ENCODE data around the gene OR2AG2.

The OR2AG2 gene

GRCh38 chr11:6737872-6738466 is 33.8 kb downstream of the OR2AG2 start:
- DNase-seq = peak; percentile 57

- no peak for DNase-seq
Observed at GRCh38 chr11:6736495-6737121, 35.2 kb downstream of the OR2AG2 start.

DNA sequence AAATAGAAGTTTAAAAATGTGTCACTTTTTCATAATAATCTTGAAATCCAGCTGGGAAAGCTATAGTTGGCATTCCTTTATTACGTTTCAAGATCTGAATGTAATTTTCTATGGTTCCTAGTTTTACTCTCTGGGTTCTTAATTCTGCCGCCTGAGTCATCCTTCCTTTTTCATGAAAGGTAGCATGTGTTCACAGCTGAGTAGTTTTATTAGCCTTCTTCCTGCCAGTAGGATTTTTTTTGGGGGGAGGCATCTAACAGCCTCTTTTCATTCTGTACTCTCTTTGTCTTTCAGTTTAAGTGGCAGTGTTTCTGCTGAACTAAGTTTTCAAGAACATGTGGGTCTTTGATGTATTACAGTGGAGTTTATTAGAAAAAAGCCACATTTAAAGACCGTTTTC is 36.5 kb downstream of the OR2AG2 start:
- no peak for DNase-seq

DNA sequence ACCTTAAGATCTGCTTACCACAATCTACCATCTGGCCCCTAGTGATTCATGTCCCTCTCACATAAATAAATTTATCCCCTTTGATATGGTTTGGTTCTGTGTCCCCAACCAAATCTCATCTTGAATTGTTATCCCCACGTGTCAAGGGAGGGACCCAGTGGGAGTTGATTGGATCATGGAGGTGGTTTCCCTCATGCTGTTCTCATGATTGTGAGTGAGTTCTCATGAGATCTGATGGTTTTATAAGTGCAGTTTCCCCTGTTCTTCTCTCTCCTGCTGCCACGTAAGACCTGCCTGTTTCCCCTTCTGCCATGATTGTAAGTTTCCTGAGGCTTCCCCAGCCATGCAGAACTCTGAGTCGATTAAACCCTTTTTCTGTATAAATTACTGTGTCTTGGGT is 37.2 kb downstream of the OR2AG2 start:
- no peak for DNase-seq

GRCh38 chr11:6733326-6734275 is 38.2 kb downstream of the OR2AG2 start:
- no peak for DNase-seq

DNA sequence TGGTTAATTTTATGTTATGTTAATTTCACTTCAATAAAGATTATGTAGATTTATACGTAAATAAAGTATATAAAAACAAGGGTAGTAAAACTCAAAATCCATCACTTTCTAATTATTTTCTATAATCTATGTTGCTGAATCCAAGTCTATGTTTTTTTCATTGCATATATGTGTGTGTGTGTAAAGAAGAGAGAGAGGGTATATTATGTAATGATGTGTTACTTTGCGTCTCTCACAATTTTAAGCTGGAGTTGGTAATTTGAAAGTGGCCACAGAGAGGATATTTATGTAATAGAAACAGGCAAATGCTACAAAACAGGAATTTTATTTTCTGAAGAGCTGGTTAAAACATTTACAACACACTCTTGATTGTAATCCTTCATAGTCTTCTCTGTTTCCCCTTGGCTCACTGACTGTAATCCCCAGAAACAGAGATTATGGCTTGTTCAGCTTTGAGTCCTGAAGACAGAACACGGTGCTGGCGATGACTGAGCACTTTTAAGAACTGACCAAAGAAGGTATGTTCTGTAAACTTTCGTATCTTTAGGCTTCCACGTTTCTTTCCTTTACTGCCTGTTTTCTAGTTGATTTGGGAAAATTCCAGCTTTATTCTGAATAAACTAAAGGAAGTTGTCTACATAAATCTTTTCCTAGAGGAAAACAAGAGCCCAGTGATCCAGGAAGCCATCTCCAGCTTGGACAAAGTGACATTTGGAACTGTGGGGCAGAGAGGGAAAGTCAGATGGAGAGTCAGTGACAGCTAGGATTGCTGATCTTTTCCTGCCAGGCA is 43.6 kb downstream of the OR2AG2 start:
- DNase-seq = no peak

DNA sequence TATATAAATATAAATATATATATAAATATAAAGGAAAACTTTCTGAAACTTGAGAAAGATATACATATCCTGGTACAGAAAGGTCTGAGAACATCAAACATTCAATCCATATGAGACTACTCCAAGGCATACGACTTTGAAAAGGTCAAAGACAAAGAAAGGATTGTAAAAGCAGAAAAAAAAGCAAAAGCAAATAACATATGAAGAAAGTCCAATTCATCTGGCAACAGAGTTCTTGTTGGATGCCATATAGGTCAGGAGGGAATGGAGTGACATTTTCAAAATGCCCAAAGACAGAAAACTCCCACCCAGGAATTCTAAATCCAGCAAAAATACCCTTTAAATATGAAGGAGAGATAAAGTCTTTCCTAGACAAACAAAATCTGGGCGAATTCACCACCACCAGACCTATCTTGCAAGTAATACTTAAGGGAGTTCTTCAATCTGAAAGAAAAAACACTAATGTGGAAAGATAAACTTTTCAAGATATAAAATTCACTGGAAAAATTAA is 46.3 kb downstream of the OR2AG2 start:
- no peak for DNase-seq

- DNase-seq = no peak
Observed at GRCh38 chr11:6724013-6724412, 47.8 kb downstream of the OR2AG2 start.

DNA sequence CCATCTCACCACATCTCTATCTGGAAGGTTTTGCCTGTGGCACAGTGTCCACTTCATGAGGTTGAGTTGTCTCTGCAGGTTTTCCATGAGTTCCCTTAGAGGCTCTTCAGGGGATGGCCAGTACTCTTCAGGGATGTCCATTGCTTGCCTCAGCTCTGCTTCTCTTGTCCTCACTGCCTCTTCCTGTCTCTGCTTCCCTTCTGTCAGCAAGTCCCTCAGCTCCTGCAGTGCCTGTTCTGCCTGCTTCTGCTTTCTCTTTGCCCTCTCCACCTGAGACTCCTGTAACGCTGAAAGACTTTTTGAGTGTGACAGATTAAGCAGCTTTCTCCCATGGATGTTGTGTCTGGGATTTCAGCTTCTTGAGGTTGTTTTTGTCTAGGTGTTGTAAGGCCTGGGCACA is 50.4 kb downstream of the OR2AG2 start:
- DNase-seq = no peak

DNA sequence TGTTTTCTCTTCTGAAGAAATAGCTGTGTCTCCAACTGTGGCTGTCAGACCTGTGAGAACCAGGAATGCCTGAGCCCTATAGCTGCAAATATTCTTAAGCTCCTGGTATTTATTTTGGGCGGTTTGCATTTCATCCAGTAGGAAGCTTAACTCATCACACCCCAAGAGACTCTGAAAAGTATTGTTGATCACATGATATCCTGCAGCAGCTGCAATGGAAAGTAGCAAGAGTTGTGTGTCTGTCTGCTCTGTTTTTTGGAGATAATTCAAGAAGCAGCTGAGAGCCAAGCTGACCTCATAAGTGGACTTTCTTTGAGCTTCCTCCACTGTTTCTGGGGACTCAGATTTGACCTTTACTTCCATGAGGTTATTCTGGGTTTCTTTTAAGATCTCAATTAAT is 52.2 kb downstream of the OR2AG2 start:
- no peak for DNase-seq

GRCh38 chr11:6717426-6717825 is 54.4 kb downstream of the OR2AG2 start:
- DNase-seq = no peak

All from NCI-H2227 treated with DMSO at 0.1 percent for 48 hours (cell line).